GM06990 (cell line): Measurements from ENCODE around the gene MAP7.

Source experiments
- DNase-seq: peaks from one replicate; pipeline ENCODE4 v3.0.0-alpha.2; 2011; ENCODE audit not compliant: insufficient read length; ENCODE audit errors: extremely low read depth
- H3K27me3 ChIP-seq: replicated peaks from 2 replicates; pipeline ENCODE4 v1.6.0; 2011; ENCODE audit warnings: low read length; ENCODE audit not compliant: control insufficient read depth, insufficient read depth
- H3K36me3 ChIP-seq: 2 replicates; pipeline ENCODE4 v1.5.1; 2011; ENCODE audit warnings: low read length; ENCODE audit not compliant: control insufficient read depth, insufficient read depth
- H3K4me3 ChIP-seq: replicated peaks from 2 replicates; pipeline ENCODE4 v1.5.1; 2011; ENCODE audit warnings: low read depth, mild to moderate bottlenecking, control low read depth, low read length
- TF ChIP-seq, protein P1 (sequence below): IDR thresholded peaks from 2 replicates; pipeline ENCODE4 v1.5.1; 2011; ENCODE audit warnings: low read length, control low read depth, mild to moderate bottlenecking, inconsistent platforms; ENCODE audit not compliant: insufficient read depth, poor library complexity, severe bottlenecking

Gene MAP7

GRCh38 chr6:136521911-136522310 is 28.3 kb downstream of the MAP7 start:
- peaks cover 3% of the 10 kb centered on the region; the same call in 1 of the 2 replicates for H3K27me3 ChIP-seq
- H3K4me3 ChIP-seq: no peak overlapping the region
- DNase-seq: no peak
- TF ChIP-seq, protein P1, sequence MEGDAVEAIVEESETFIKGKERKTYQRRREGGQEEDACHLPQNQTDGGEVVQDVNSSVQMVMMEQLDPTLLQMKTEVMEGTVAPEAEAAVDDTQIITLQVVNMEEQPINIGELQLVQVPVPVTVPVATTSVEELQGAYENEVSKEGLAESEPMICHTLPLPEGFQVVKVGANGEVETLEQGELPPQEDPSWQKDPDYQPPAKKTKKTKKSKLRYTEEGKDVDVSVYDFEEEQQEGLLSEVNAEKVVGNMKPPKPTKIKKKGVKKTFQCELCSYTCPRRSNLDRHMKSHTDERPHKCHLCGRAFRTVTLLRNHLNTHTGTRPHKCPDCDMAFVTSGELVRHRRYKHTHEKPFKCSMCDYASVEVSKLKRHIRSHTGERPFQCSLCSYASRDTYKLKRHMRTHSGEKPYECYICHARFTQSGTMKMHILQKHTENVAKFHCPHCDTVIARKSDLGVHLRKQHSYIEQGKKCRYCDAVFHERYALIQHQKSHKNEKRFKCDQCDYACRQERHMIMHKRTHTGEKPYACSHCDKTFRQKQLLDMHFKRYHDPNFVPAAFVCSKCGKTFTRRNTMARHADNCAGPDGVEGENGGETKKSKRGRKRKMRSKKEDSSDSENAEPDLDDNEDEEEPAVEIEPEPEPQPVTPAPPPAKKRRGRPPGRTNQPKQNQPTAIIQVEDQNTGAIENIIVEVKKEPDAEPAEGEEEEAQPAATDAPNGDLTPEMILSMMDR: no peak
- no peaks in the 10 kb centered on the region for H3K36me3 ChIP-seq

DNA sequence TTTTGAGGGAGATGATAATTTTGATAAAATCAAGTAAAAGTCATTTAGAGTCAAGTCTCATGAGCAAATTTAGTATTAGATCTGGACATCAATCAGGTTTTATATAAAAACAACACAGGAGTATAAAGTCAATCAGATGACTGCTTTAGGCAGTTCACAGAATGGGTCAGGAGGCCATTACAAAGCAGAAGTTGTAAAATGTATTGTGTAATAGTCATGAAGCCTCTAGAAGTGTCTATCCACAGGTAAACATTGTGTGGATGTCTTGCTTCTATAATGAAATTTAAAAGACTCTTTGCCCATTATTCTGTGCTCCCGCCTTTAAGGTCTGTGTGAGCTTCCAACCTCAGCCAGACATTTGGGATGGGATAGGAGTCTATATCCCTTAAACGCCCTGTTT is 28.8 kb downstream of the MAP7 start:
- Histone ChIP-seq H3K27me3 (peaks cover 1% of the 10 kb centered on the region; the same call in 1 of the 2 replicates), H3K36me3 (no peaks in the 10 kb centered on the region), H3K4me3 (no peak overlapping the region)
- TF ChIP-seq, protein P1: no peak
- DNase-seq: no peak

DNA sequence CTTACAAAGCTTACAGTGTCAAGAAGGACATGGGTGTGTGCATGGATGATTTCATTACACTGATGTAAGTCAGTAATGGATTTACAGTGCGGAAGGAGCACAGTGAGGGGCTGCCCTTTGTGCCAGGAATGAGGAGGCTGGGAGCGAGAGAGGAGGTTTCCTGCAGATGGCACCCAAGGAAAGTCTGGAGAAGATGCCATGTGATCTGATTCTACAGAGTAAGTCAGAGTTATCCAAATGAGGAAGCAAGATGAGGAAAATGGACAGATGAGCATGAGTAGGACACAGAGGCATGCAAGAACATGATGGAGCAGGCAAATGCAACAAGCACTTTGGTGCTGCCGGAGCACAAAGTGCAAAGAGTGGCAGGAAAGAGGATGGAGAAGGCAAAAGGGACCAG is 29.7 kb downstream of the MAP7 start:
- TF ChIP-seq, protein P1: no peak
- Histone ChIP-seq H3K27me3 (peaks cover 1% of the 10 kb centered on the region; the same call in 1 of the 2 replicates), H3K4me3 (no peak overlapping the region), H3K36me3 (no peaks in the 10 kb centered on the region)
- no peak for DNase-seq

GRCh38 chr6:136517582-136517981 is 32.6 kb downstream of the MAP7 start:
- no peaks in the 10 kb centered on the region for H3K36me3 ChIP-seq
- no peak overlapping the region for H3K4me3 ChIP-seq
- TF ChIP-seq, protein P1: no peak
- DNase-seq: no peak
- peaks cover 1% of the 10 kb centered on the region for H3K27me3 ChIP-seq

- TF ChIP-seq, protein P1: no peak
- Histone ChIP-seq H3K27me3 (peaks cover 1% of the 10 kb centered on the region), H3K36me3 (no peaks in the 10 kb centered on the region), H3K4me3 (no peak overlapping the region)
- DNase-seq: no peak
Observed at GRCh38 chr6:136517002-136517401, 33.2 kb downstream of the MAP7 start.

GRCh38 chr6:136514591-136514990 is 35.6 kb downstream of the MAP7 start:
- DNase-seq: no peak
- H3K4me3 ChIP-seq: no peak overlapping the region
- TF ChIP-seq, protein P1: no peak

More at GRCh38 chr6:136514591-136514990, 35.6 kb downstream of the MAP7 start:
- H3K27me3 ChIP-seq: no peaks in the 10 kb centered on the region; the same call in none of the 2 replicates
- no peaks in the 10 kb centered on the region for H3K36me3 ChIP-seq
